ENCODE measurements around the gene PRDM9.
"Not testable (repeated sequence)": the region's sequence is repeated elsewhere in the genome, so short reads cannot be mapped to it uniquely, and the experiment has no call there.

GRCh38 chr5:23510434-23510833 lies 3.0 kb downstream of the PRDM9 start:
- TF ChIP-seq, protein P1, sequence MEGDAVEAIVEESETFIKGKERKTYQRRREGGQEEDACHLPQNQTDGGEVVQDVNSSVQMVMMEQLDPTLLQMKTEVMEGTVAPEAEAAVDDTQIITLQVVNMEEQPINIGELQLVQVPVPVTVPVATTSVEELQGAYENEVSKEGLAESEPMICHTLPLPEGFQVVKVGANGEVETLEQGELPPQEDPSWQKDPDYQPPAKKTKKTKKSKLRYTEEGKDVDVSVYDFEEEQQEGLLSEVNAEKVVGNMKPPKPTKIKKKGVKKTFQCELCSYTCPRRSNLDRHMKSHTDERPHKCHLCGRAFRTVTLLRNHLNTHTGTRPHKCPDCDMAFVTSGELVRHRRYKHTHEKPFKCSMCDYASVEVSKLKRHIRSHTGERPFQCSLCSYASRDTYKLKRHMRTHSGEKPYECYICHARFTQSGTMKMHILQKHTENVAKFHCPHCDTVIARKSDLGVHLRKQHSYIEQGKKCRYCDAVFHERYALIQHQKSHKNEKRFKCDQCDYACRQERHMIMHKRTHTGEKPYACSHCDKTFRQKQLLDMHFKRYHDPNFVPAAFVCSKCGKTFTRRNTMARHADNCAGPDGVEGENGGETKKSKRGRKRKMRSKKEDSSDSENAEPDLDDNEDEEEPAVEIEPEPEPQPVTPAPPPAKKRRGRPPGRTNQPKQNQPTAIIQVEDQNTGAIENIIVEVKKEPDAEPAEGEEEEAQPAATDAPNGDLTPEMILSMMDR (IDR thresholded peaks at IDR 0.05; ENCODE audit: insufficient read depth, low read depth, low read length) = not testable (repeated sequence)
- not testable (repeated sequence) for TF ChIP-seq EZH2 (IDR thresholded peaks at IDR 0.05; ENCODE audit: insufficient read depth, low read length)

Measured in astrocyte (in vitro differentiated cells and primary cell).